Measurements from ENCODE around the gene ANK3.
A peak's percentile ranks its signal among the peaks of the same experiment; 100 is the strongest.

The ANK3 gene

DNA sequence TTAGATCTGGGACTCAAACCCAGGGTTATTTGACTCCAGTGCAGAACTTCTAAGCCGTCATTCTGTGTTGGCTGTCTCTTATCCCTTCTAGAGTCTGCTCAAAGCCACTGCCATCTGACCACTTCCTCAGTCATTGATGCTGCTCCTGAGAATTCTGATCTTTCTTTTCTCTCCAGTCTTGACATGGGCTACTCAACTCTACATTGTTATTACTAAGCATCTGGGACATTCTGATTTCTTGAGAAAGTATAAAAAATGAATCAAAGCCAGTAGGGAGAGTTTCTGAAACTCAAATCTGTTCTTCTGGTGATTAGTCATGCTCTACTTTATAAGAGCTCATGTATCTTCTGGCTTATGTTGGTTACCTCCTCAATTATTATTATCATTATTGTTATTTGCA lies 48.7 kb downstream of the ANK3 start:
- DNase-seq = no peak

DNA sequence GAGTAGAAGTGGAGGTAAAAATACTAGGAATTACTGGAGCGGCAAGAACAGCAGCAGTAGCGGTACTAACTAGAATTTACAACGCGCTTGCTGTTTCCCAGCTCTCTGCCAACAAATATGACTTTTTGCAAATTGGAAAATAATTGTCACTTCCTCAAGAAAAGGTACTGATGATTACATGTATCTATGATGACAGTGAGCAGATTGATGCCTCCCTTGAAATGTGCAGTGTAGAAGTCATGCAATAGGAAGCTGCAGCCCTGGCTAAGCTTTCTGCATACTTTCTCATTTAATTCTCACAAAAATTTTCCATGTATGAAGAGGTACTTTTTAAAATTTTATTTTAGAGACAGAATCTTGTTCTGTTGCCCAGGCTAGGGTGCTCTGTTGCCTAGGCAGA lies 49.9 kb downstream of the ANK3 start:
- DNase-seq = no peak

GRCh38 chr10:60338786-60339185 lies 50.9 kb downstream of the ANK3 start:
- DNase-seq = no peak

GRCh38 chr10:60338002-60338564 lies 51.6 kb downstream of the ANK3 start:
- no peak for DNase-seq

DNA sequence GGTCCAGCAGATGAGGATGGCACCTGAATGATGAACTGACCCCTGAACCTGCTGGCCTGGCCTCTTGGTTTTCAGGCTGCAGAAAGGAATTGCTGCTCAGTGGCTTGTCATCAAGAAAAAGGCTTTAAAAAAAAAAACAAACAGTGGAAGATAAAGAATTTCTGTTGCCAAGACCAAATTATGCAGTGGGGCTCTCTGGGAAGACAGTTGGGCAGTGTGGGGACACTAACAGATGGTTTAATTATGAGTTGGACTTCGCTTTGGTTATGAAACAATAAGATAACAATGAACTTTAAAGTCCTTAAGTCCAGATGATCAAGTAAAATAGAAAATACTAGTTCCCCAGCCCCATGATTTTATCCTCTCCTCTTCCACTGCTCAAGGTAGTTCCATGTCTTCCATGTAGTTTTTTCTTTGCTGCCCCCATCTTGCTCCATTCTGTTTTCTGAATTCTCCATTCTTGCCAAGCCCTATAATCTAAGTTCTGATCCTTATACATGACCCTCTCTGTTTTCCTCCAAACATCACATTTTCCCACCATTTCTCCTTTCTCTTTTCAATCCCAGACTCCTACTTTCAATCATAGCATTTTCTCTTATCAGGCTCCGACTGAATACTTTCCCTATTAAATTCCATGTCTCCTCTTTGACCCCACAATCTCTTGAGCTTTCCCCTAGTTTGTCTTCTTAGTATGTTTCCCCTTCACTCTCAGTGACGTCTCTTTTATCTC lies 52.6 kb downstream of the ANK3 start:
- no peak for DNase-seq

DNA sequence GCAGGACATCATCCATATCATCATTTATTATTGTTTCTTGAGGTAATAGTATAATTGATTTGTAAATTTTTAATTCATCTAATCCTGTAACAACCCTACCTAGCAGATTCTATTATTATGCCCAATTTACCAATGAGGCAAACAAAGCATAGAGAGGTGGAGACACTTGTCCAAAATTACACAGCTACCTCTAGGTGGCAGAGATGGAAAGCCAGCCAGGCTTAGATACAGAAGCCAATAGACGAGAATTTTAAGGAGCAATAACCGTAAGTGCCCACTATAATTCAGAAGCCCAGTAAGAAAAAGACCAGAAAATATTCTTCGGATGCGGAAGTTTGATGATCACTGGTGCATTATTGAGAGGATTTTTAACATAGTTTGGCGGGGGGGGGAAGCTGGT lies 54.0 kb downstream of the ANK3 start:
- no peak for DNase-seq

- DNase-seq = no peak
These were observed 54.7 kb downstream of the ANK3 start for GRCh38 chr10:60334991-60335390.

GRCh38 chr10:60332371-60332770 lies 57.3 kb downstream of the ANK3 start:
- DNase-seq = no peak

DNA sequence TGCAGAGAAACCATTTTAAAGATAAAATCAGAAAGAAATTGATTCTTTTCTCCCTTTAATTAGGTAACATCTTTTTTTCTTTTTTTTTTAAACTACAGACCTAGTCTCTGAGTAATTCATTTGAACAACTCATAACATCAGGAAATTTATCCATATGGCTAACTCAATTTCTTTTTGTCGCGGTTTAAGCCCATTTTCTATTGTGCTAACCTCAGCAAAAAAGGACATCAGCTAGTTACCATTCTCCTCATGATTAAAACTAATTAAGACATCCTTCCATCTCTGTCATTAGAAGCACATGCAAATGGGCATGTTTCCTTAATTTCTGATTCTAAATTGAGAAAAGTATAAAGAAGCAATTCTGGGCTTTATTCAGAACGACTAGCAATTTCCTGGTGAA lies 57.8 kb downstream of the ANK3 start:
- no peak for DNase-seq

DNA sequence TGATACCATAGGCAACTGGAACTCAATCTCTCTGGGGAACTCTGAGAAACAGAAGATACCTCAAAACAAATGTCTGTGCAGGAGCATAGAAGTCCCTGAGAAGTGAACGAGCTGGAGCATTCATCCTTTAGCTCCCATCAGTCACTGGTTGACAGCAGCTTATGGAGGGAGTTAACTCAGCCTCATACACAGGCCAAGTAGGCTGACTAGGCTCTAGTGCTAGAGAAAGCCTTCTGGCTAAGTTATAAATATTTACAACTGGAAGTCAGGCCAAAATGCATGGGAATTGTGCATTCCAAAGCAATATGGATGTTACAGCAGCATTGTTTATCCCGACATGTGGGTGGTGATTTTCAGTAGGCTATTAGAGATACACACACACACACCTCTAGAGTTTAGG lies 66.5 kb downstream of the ANK3 start:
- DNase-seq = no peak

- no peak for DNase-seq
These were observed 69.0 kb downstream of the ANK3 start for GRCh38 chr10:60320666-60321065.

DNA sequence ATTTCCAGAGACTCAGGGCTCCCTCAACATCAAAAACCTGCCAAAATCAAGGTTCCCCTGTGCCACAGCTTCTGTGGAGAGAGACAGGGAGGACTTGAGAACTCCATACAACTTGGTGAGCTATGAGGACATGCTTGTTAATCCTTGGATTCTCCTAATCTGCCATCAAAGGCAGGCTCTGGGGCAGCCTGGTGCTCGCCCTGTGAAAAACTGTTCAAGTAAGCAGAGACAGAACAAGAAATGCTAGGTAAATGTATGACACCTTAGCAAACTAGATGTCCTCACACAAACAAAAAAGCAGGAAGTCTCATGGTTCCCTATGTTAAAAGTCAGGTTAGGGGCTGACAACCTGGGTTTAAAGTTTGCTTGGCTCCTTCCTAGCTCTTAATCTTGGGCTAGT lies 73.6 kb downstream of the ANK3 start:
- DNase-seq = no peak

GRCh38 chr10:60315311-60315710 lies 74.4 kb downstream of the ANK3 start:
- DNase-seq = no peak

DNA sequence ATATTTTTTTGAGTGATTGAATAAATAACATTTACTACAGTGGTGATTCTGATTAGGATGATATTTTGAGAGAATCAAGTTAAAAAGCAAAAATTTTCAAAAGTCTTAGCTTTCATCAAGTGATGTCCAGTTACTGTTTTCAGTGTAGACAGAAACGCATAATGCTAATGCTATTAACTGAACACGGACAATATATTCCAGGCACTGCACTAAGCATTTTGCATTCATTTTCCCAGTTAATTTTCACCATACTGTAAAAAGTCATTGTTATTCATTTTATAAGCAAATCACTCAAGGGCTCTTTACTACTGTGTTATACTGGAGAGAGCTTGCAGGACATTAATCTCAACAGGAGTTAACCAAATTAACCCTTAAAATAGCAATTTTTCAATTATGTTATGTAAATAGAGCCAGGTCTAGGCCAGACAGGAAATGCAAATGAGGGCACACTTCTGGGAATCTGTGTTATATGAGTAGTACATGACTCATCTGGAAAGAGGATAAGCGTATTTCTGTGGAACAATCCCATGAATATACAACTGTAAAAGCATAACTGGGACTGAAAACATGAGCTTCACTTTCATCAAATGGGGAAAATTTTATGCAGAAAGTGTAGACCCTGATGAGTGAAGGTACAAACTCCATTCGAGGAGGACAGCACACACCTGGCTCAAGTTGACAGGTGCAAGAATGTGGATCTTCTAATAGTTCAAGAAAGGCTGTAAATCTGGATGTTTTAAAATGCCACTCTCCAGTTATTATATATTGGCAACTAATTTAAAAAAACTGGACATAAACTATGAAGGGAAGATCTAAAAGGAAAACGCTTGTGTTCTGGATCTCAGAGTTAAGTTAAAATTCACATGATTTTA lies 75.4 kb downstream of the ANK3 start:
- DNase-seq = peak; percentile 22

- DNase-seq = no peak
These were observed 76.1 kb downstream of the ANK3 start for GRCh38 chr10:60313589-60313952.

GRCh38 chr10:60312818-60313588 lies 76.7 kb downstream of the ANK3 start:
- no peak for DNase-seq

DNA sequence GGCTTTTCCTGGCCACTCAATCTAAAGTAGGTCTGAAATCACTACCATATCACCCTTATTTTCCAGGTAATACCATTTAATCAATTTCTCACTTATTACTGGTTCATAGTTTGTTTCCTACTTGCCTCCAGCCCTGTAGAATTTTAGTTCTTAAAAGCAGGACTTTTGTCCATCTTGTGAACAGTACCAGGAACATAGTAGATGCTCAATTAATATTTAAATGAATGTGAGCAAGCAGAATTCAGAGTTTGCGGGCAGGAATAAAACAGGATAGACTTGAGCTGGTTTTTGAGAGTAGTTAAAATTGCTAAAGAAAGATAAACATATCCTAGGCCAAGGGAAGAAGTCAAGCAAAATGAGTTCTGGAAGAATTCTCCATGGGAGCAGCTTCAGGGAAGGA lies 77.9 kb downstream of the ANK3 start:
- no peak for DNase-seq

GRCh38 chr10:60310740-60311139 lies 78.9 kb downstream of the ANK3 start:
- no peak for DNase-seq

- no peak for DNase-seq
These were observed 79.8 kb downstream of the ANK3 start for GRCh38 chr10:60309891-60310290.

DNA sequence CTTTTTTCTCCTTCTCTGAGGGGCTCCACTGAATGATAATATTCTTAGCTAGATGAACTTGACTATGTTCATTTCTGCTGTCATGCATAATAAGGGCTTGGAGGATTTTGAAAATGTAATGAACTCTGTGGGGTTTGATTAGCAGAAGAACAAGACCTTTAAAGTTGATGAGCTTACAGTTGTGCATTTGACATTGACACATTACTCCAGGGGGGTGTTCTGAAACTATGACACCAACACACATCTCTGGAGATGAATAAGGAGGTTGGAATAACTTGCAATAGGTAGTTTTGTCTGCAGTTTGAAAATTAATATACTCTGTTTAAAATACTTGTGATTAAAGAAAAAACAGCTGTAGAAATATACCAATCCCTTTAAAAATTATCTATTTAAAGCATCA lies 80.3 kb downstream of the ANK3 start:
- no peak for DNase-seq

- DNase-seq = no peak
These were observed 84.2 kb downstream of the ANK3 start for GRCh38 chr10:60305380-60305892.

DNA sequence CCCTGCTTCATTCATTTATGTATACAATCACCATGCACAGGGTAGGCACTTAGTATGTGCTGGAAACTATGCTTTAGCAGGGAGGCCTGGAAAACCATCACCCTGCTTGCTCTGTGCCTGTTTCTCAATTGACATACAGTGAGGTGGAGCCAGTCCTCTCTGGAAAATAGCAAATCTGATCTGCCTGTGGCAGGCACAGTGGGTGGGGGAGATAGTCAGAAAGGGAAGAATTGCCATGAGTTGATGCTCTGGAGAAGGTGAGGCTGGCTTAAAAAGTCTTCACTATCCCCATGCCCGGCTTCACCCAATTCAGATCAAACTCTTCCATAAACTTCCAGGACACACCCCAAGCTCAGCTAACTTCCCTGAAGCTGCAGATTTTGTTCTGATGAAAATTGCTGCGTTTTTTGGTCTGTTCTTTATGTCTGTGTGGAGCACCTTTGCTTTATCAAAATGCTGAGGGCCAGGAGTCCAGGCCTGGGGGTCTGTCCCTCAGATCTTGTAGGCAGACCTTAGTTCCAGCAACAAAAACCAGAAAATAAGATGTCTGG lies 84.8 kb downstream of the ANK3 start:
- DNase-seq = no peak

GRCh38 chr10:60303778-60304177 lies 85.9 kb downstream of the ANK3 start:
- DNase-seq = no peak

Measured in NCI-H1436 (cell line).